Measurements from ENCODE around the gene TCF21. TPM values are rescaled to one million over a fixed set of nuclear protein-coding genes. Genes with fewer than 3 reads are reported as not detected.

TCF21 gene
- total and polyA plus RNA-seq, 10 of the 15 experiments (the other 5 are each of a cell fraction or from before 2014, with no cell fraction given), result 0.08 TPM; not detected in 9

GRCh38 chr6:133843098-133843497 is 45.8 kb upstream of the TCF21 start:
- DNase-seq (ENCODE audit: low read depth, low spot score), result no peak
- CTCF ChIA-PET, result no interaction called here
- POLR2A ChIA-PET, result no interaction called here
- Histone ChIP-seq H3K36me3 (ENCODE audit: control insufficient read depth in 2 of 2, insufficient read depth in 2 of 2, low read length in 1 of 2) (no peaks in the 10 kb centered on the region), H3K27me3 (replicated peaks in 1 of 2; ENCODE audit: control insufficient read depth in 2 of 2, insufficient read depth in 2 of 2, low read length in 1 of 2) (no peaks in the 10 kb centered on the region), H4K20me1 (ENCODE audit: control insufficient read depth, insufficient read depth) (no peaks in the 10 kb centered on the region), H3K4me3 (no peak overlapping the region), H3K4me2 (ENCODE audit: control insufficient read depth, insufficient read depth) (no peak overlapping the region), H3K4me1 (ENCODE audit: control insufficient read depth, insufficient read depth, low read length) (no peaks in the 10 kb centered on the region), H2AFZ (ENCODE audit: control insufficient read depth, low read depth, low read length) (no peak overlapping the region), H3K9me3 (replicated peaks; ENCODE audit: control insufficient read depth, insufficient read depth, low read length) (no peaks in the 10 kb centered on the region), H3K79me2 (ENCODE audit: control insufficient read depth, insufficient read depth, low read length) (no peaks in the 10 kb centered on the region), H3K9ac (ENCODE audit: control insufficient read depth, insufficient read depth, low read length) (no peak overlapping the region), H3K27ac (ENCODE audit: control insufficient read depth, insufficient read depth) (no peak overlapping the region)
- in situ Hi-C loops (cut with MboI) (no loop called here), intact Hi-C loops (cut with micrococcal nuclease; ENCODE audit: unreplicated experiment) (no loop called here)
- BruUV-seq (replicated peaks), result no TSS peak
- 5% methylated on average over 2 of the region's 2 CpGs for WGBS (ENCODE audit: insufficient coverage, insufficient replicate concordance, low lambda C conversion rate, missing lambda C conversion rate)
- SMC1A ChIA-PET (ENCODE audit: uncharacterized antibody, unreplicated experiment), result no interaction called here
- no peak for ATAC-seq
- TF ChIP-seq KLF5 (IDR thresholded peaks at IDR 0.05; ENCODE audit: partially characterized antibody), result no peak
- RAD21 ChIA-PET (ENCODE audit: unreplicated experiment), result no interaction called here
- no peak for FAIRE-seq

DNA sequence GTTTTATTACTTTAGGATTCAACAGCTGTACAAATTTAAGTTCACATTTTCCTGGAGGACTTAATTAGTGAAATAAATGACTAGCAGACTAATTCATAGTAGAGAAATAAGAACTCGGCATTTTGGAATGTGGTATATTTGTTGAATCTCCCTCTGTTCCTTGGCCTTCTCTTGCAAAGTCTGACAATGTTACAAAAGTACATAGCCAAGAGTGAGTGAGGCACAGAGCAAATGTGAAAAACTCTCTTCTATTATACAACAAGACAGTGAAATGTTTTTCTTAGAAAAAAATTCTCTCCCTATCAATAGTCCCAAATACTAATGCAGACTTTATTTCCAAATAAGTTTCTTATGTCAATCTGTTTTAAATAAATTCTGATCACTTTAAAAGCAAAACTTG is 44.2 kb upstream of the TCF21 start:
- Histone ChIP-seq H3K9ac (ENCODE audit: control insufficient read depth, insufficient read depth, low read length) (no peak overlapping the region), H3K27ac (ENCODE audit: control insufficient read depth, insufficient read depth) (no peak overlapping the region), H3K9me3 (replicated peaks; ENCODE audit: control insufficient read depth, insufficient read depth, low read length) (no peaks in the 10 kb centered on the region), H4K20me1 (ENCODE audit: control insufficient read depth, insufficient read depth) (no peaks in the 10 kb centered on the region), H3K4me2 (ENCODE audit: control insufficient read depth, insufficient read depth) (no peak overlapping the region), H3K36me3 (ENCODE audit: control insufficient read depth in 2 of 2, insufficient read depth in 2 of 2, low read length in 1 of 2) (no peaks in the 10 kb centered on the region), H3K4me1 (ENCODE audit: control insufficient read depth, insufficient read depth, low read length) (no peaks in the 10 kb centered on the region), H3K27me3 (replicated peaks in 1 of 2; ENCODE audit: control insufficient read depth in 2 of 2, insufficient read depth in 2 of 2, low read length in 1 of 2) (no peaks in the 10 kb centered on the region), H3K4me3 (no peak overlapping the region), H3K79me2 (ENCODE audit: control insufficient read depth, insufficient read depth, low read length) (no peaks in the 10 kb centered on the region), H2AFZ (ENCODE audit: control insufficient read depth, low read depth, low read length) (no peak overlapping the region)
- POLR2A ChIA-PET, result no interaction called here
- TF ChIP-seq IRF4 (IDR thresholded peaks at IDR 0.05; ENCODE audit: low read depth, low read length) (no peak), ATF3 (IDR thresholded peaks at IDR 0.05; ENCODE audit: borderline replicate concordance, extremely low read depth, low read depth, low read length) (no peak), KDM1A (IDR thresholded peaks at IDR 0.05; ENCODE audit: borderline replicate concordance) (no peak), MTA2 (IDR thresholded peaks at IDR 0.05; ENCODE audit: low read depth) (no peak)
- CTCF ChIA-PET, result no interaction called here
- SMC1A ChIA-PET (ENCODE audit: uncharacterized antibody, unreplicated experiment), result no interaction called here
- 64% methylated on average over 1 of the region's 1 CpG for WGBS (ENCODE audit: insufficient coverage, insufficient replicate concordance, low lambda C conversion rate, missing lambda C conversion rate)
- BruUV-seq (replicated peaks), result no TSS peak
- RAD21 ChIA-PET (ENCODE audit: unreplicated experiment), result no interaction called here
- no peak for DNase-seq (ENCODE audit: low read depth, low spot score)
- FAIRE-seq, result no peak
- ATAC-seq, result no peak
- in situ Hi-C loops (cut with MboI) (no loop called here), intact Hi-C loops (cut with micrococcal nuclease; ENCODE audit: unreplicated experiment) (no loop called here)

All from GM12878 (cell line).